VCaP (cell line): ENCODE data around the gene MUC5B.

Experiments
- H3K27ac ChIP-seq: fragments of 450-650 bp; 2 replicates; pipeline ENCODE4 v1.5.1; 2017
- CTCF ChIP-seq: fragments of 450-650 bp; conservative IDR thresholded peaks from 2 replicates; pipeline ENCODE4 v1.5.1; 2017; ENCODE audit warnings: mild to moderate bottlenecking, moderate library complexity

MUC5B gene

GRCh38 chr11:1307998-1308742 lies 85.3 kb downstream of the MUC5B start:
- peak overlapping the region; percentile 97 for H3K27ac ChIP-seq

GRCh38 chr11:1308743-1309497 lies 86.1 kb downstream of the MUC5B start:
- TF ChIP-seq CTCF, result no peak
- peak overlapping the region; percentile 97 for H3K27ac ChIP-seq

More at GRCh38 chr11:1307998-1308742, 85.3 kb downstream of the MUC5B start:
- no peak for TF ChIP-seq CTCF

GRCh38 chr11:1309498-1310317 lies 86.8 kb downstream of the MUC5B start, which contains the start of gene TOLLIP:
Gene TOLLIP, minus strand, starts transcription at chr11:1309632. Its CDS starts 134 bp downstream, at chr11:1309498.
- TF ChIP-seq CTCF, result 0 out of 2 replicates have a peak, but pooled peaks have one; percentile 10

GRCh38 chr11:1310318-1310687 lies 87.4 kb downstream of the MUC5B start:
- peak overlapping the region; percentile 97 for H3K27ac ChIP-seq
- no peak for TF ChIP-seq CTCF

More at GRCh38 chr11:1309498-1310317, 86.8 kb downstream of the MUC5B start, which contains the start of gene TOLLIP:
- H3K27ac ChIP-seq, result peak within 1 kb of the TSS; percentile 97

- H3K27ac ChIP-seq, result no peak overlapping the region
- no peak for TF ChIP-seq CTCF
Observed at GRCh38 chr11:1310772-1311468, 88.1 kb downstream of the MUC5B start.
